ENCODE data around the gene CCDC148. TPM values are rescaled to one million over a fixed set of nuclear protein-coding genes. Genes with fewer than 3 reads are reported as not detected.
"Not testable (repeated sequence)": the region's sequence is repeated elsewhere in the genome, so short reads cannot be mapped to it uniquely, and the experiment has no call there.

CCDC148 gene
- total and polyA plus RNA-seq, 2 experiments from 2014 or later = 0.39 to 2.1 TPM

DNA sequence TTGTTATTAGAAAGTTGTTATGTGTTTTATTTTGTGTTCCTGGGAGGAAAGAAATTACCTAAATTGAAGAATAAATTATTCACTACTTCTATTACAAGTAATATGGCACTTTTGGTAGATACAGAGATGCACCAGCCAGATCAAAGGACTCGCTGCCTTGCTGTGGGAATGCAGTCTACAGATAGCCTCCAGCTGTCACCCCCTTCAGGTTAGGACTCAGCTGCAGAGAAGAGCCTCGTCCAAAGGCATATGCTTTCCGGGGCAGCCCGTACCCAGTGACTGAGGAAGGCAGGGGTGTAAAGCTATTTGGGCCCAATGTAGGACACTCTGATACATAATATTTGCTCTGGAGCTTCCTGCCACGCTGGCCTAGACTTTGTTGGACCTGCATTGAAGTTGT is 90.2 kb downstream of the CCDC148 start:
- TF ChIP-seq CTCF (IDR thresholded peaks at IDR 0.05; ENCODE audit: low read depth, low read length) = no peak
- Histone ChIP-seq H3K36me3 (no peaks in the 10 kb centered on the region), H3K27ac (no peak overlapping the region), H3K4me1 (ENCODE audit: low read depth) (no peaks in the 10 kb centered on the region), H3K4me3 (no peak overlapping the region), H3K27me3 (no peaks in the 10 kb centered on the region), H3K9me3 (ENCODE audit: low read depth) (no peaks in the 10 kb centered on the region)
- DNase-seq (ENCODE audit: low read depth in 1 of 2, low spot score in 1 of 2) = no peak

DNA sequence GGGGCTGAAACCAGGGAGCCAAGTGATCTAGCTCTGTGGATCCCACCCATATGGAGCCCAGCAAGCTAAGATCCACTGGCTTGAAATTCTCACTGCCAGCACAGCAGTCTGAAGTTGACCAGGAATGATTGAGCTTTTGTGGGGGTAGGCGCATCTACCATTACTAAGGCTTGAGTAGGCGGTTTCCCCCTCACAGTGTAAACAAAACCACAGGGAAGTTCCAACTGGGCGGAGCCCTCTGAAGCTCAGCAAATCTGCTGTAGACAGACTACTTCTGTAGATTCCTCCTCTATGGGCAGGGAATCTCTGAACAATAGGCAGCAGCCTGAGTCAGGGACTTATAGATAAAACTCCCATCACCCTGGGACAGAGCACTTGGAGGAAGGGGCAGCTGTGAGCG is 96.7 kb downstream of the CCDC148 start:
- H3K36me3 ChIP-seq = no peaks in the 10 kb centered on the region
- no peak overlapping the region for H3K4me3 ChIP-seq
- TF ChIP-seq CTCF (IDR thresholded peaks at IDR 0.05; ENCODE audit: low read depth, low read length) = no peak
- no peak overlapping the region for H3K27ac ChIP-seq
- H3K9me3 ChIP-seq (ENCODE audit: low read depth) = no peaks in the 10 kb centered on the region
- H3K4me1 ChIP-seq (ENCODE audit: low read depth) = no peaks in the 10 kb centered on the region
- H3K27me3 ChIP-seq = no peaks in the 10 kb centered on the region
- DNase-seq (ENCODE audit: low read depth in 1 of 2, low spot score in 1 of 2) = no peak

DNA sequence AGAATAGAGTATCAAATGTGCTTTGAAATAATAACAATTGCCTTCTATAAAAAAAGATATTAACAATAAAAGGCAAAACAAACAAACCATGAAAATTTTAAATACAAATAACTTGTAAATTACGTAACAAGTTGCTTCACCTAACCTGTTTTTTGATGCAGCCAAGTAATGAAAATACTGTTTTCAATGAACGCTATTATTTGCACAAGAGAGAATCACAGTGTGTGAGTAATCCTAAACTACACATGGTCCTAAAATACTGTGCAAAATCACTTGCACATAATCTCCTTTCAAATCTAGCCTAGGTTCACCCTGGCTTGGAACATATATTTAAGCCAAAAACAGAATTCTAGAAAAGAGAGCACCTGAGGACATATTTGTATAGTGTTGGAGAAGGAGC is 98.9 kb downstream of the CCDC148 start:
- no peaks in the 10 kb centered on the region for H3K4me1 ChIP-seq (ENCODE audit: low read depth)
- no peaks in the 10 kb centered on the region for H3K9me3 ChIP-seq (ENCODE audit: low read depth)
- no peak for DNase-seq (ENCODE audit: low read depth in 1 of 2, low spot score in 1 of 2)
- no peaks in the 10 kb centered on the region for H3K36me3 ChIP-seq
- no peak overlapping the region for H3K27ac ChIP-seq
- no peaks in the 10 kb centered on the region for H3K27me3 ChIP-seq
- no peak for TF ChIP-seq CTCF (IDR thresholded peaks at IDR 0.05; ENCODE audit: low read depth, low read length)
- no peak overlapping the region for H3K4me3 ChIP-seq

DNA sequence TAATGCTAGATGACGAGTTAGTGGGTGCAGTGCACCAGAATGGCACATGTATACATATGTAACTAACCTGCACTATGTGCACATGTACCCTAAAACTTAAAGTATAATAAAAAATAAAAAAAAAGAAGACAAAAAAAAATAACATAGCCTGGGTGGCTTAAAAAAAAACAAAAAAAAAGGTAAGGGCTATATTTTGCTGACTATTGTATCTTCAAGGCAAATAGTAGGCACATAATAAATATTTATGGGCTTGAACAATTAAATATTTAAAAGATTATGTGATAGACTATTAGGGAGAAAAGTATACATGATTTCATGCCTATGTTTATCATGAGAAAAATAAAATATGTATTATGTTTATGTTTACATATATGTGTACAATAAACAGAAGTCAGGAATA is 99.4 kb downstream of the CCDC148 start:
- no peak for DNase-seq (ENCODE audit: low read depth in 1 of 2, low spot score in 1 of 2)
- no peaks in the 10 kb centered on the region for H3K9me3 ChIP-seq (ENCODE audit: low read depth)
- TF ChIP-seq CTCF (IDR thresholded peaks at IDR 0.05; ENCODE audit: low read depth, low read length) = no peak
- H3K27ac ChIP-seq = no peak overlapping the region
- no peaks in the 10 kb centered on the region for H3K36me3 ChIP-seq
- H3K27me3 ChIP-seq = no peaks in the 10 kb centered on the region
- H3K4me1 ChIP-seq (ENCODE audit: low read depth) = no peaks in the 10 kb centered on the region
- H3K4me3 ChIP-seq = no peak overlapping the region

- H3K27ac ChIP-seq; DNase-seq (ENCODE audit: low read depth in 1 of 2, low spot score in 1 of 2); H3K27me3 ChIP-seq; H3K36me3 ChIP-seq; H3K4me1 ChIP-seq (ENCODE audit: low read depth); H3K4me3 ChIP-seq; H3K9me3 ChIP-seq (ENCODE audit: low read depth): not testable (repeated sequence)
Measured at GRCh38 chr2:158351466-158351816, 105.1 kb downstream of the CCDC148 start.

DNA sequence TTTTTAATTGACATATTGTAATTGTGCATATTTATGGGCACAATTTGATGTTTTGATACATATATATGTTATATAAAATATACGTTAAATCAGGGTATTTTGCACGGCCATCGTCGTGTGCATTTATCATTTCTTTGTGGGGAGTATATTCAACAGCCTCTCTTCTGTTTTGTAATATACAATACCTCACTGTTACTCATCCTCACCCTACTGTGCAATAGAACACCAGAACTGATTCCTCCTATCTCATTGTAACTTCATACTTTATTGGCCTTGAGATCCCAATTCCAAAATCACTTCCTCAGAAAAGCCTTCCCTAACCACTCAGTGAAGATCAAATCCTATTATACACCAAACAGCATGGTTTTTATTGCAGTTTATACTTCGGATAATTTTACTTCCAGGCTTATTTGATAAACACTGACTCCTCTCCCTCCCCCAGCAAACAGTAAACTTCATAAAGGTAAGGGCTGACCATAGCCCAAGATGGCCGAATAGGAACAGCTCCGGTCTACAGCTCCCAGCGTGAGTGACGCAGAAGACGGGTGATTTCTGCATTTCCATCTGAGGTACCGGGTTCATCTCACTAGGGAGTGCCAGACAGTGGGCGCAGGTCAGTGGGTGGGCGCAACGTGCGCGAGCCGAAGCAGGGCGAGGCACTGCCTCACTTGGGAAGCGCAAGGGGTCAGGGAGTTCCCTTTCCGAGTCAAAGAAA is 105.6 kb downstream of the CCDC148 start:
- H3K4me1 ChIP-seq (ENCODE audit: low read depth); H3K27ac ChIP-seq; H3K4me3 ChIP-seq; H3K27me3 ChIP-seq; DNase-seq (ENCODE audit: low read depth in 1 of 2, low spot score in 1 of 2); H3K9me3 ChIP-seq (ENCODE audit: low read depth); H3K36me3 ChIP-seq: not testable (repeated sequence)

DNA sequence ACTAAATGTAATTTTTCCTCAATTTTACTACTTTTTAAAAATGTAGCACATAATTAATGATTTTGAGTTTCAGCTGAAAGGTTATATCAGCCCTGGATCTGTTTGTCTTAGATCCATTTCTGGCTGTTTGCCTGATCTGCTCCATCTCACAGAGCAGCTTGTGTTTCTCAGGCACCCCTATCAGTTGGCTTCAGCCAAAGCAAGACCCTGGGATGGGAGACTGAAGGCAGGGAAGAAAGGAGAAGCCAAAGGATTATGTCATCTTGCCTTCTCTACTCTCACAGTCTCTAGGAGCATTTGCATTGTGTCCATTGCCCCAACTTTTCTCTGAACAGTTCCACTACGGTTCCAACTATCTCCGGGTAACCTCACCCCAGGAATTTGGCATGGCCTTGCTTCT is 110.5 kb downstream of the CCDC148 start:
- Histone ChIP-seq H3K27ac (no peak overlapping the region), H3K4me1 (ENCODE audit: low read depth) (peaks cover 5% of the 10 kb centered on the region), H3K27me3 (no peaks in the 10 kb centered on the region), H3K9me3 (ENCODE audit: low read depth) (no peaks in the 10 kb centered on the region), H3K36me3 (no peaks in the 10 kb centered on the region), H3K4me3 (no peak overlapping the region)
- DNase-seq (ENCODE audit: low read depth in 1 of 2, low spot score in 1 of 2) = no peak
- TF ChIP-seq CTCF (IDR thresholded peaks at IDR 0.05; ENCODE audit: low read depth, low read length) = no peak

Data from cardiac muscle cell (in vitro differentiated cells and primary cell).